HG03354 (cell line): Measurements from ENCODE around the gene CATSPER1.

Source experiments
- ATAC-seq: cut with Tn5 transposase; IDR thresholded peaks from one replicate; pipeline ENCODE4 v1.9.1; 2021; ENCODE audit warnings: mild to moderate bottlenecking; ENCODE audit not compliant: unreplicated experiment, poor library complexity, severe bottlenecking

CATSPER1 gene

GRCh38 chr11:66026017-66026529 lies at the start of gene CATSPER1:
CATSPER1 (minus strand) TSS chr11:66026479; CDS start chr11:66026379, 100 bp downstream.
- no peak for ATAC-seq

GRCh38 chr11:66075273-66075672 lies 49.0 kb upstream of the CATSPER1 start:
- no peak for ATAC-seq

- ATAC-seq = no peak
Measured at GRCh38 chr11:66073669-66074068, 47.4 kb upstream of the CATSPER1 start.

- ATAC-seq = no peak
Measured at GRCh38 chr11:66072518-66072917, 46.2 kb upstream of the CATSPER1 start.

GRCh38 chr11:66072081-66072480 lies 45.8 kb upstream of the CATSPER1 start:
- ATAC-seq = no peak

- no peak for ATAC-seq
Measured at GRCh38 chr11:66071381-66071801, 45.1 kb upstream of the CATSPER1 start.

- peak; percentile 23 for ATAC-seq
Measured at GRCh38 chr11:66070604-66071380, 44.5 kb upstream of the CATSPER1 start.

- ATAC-seq = peak; percentile 59
Measured at GRCh38 chr11:66069715-66070603, 43.7 kb upstream of the CATSPER1 start, which contains the start of gene PACS1. PACS1 (plus strand) TSS chr11:66070272; CDS start chr11:66070487, 215 bp downstream.

GRCh38 chr11:66068923-66069714 lies 42.8 kb upstream of the CATSPER1 start:
- peak; percentile 21 for ATAC-seq

GRCh38 chr11:66068154-66068821 lies 42.0 kb upstream of the CATSPER1 start:
- ATAC-seq = no peak

GRCh38 chr11:66067640-66068039 lies 41.4 kb upstream of the CATSPER1 start:
- ATAC-seq = no peak

GRCh38 chr11:66066751-66067150 lies 40.5 kb upstream of the CATSPER1 start:
- no peak for ATAC-seq

- no peak for ATAC-seq
Measured at GRCh38 chr11:66064571-66064970, 38.3 kb upstream of the CATSPER1 start.

- ATAC-seq = no peak
Measured at GRCh38 chr11:66063900-66064299, 37.6 kb upstream of the CATSPER1 start.

GRCh38 chr11:66062408-66062807 lies 36.1 kb upstream of the CATSPER1 start:
- ATAC-seq = no peak

GRCh38 chr11:66061268-66061667 lies 35.0 kb upstream of the CATSPER1 start:
- ATAC-seq = no peak

GRCh38 chr11:66059966-66060680 lies 33.8 kb upstream of the CATSPER1 start:
- no peak for ATAC-seq

- ATAC-seq = no peak
Measured at GRCh38 chr11:66056501-66056900, 30.2 kb upstream of the CATSPER1 start.
